ENCODE measurements around the gene SPATA6L.

The SPATA6L gene

GRCh38 chr9:4674783-4675182 is 8.5 kb upstream of the SPATA6L start:
- no peaks in the 10 kb centered on the region for H3K27me3 ChIP-seq (replicated peaks; ENCODE audit: control insufficient read depth, insufficient read depth, low read length)
- no peak for TF ChIP-seq CTCF (IDR thresholded peaks at IDR 0.05; ENCODE audit: insufficient read depth, low read length, poor library complexity, severe bottlenecking)
- no peak for DNase-seq (ENCODE audit: extremely low read depth, insufficient read length)
- H3K4me3 ChIP-seq (replicated peaks; ENCODE audit: low read depth, low read length): no peak overlapping the region
- H3K36me3 ChIP-seq (ENCODE audit: control insufficient read depth, insufficient read depth, low read length): no peaks in the 10 kb centered on the region

- DNase-seq (ENCODE audit: extremely low read depth, insufficient read length): no peak
- TF ChIP-seq CTCF (IDR thresholded peaks at IDR 0.05; ENCODE audit: insufficient read depth, low read length, poor library complexity, severe bottlenecking): no peak
Measured at GRCh38 chr9:4671737-4672136, 5.5 kb upstream of the SPATA6L start.

GRCh38 chr9:4670591-4670990 is 4.3 kb upstream of the SPATA6L start:
- Histone ChIP-seq H3K36me3 (ENCODE audit: control insufficient read depth, insufficient read depth, low read length) (no peaks in the 10 kb centered on the region), H3K4me3 (replicated peaks; ENCODE audit: low read depth, low read length) (no peak overlapping the region), H3K27me3 (replicated peaks; ENCODE audit: control insufficient read depth, insufficient read depth, low read length) (no peaks in the 10 kb centered on the region)
- no peak for DNase-seq (ENCODE audit: extremely low read depth, insufficient read length)
- TF ChIP-seq CTCF (IDR thresholded peaks at IDR 0.05; ENCODE audit: insufficient read depth, low read length, poor library complexity, severe bottlenecking): no peak

More at GRCh38 chr9:4671737-4672136, 5.5 kb upstream of the SPATA6L start:
- Histone ChIP-seq H3K27me3 (replicated peaks; ENCODE audit: control insufficient read depth, insufficient read depth, low read length) (no peaks in the 10 kb centered on the region), H3K4me3 (replicated peaks; ENCODE audit: low read depth, low read length) (no peak overlapping the region), H3K36me3 (ENCODE audit: control insufficient read depth, insufficient read depth, low read length) (no peaks in the 10 kb centered on the region)

GRCh38 chr9:4669890-4670289 is 3.6 kb upstream of the SPATA6L start:
- no peak for TF ChIP-seq CTCF (IDR thresholded peaks at IDR 0.05; ENCODE audit: insufficient read depth, low read length, poor library complexity, severe bottlenecking)
- Histone ChIP-seq H3K4me3 (replicated peaks; ENCODE audit: low read depth, low read length) (no peak overlapping the region), H3K36me3 (ENCODE audit: control insufficient read depth, insufficient read depth, low read length) (no peaks in the 10 kb centered on the region), H3K27me3 (replicated peaks; ENCODE audit: control insufficient read depth, insufficient read depth, low read length) (no peaks in the 10 kb centered on the region)
- DNase-seq (ENCODE audit: extremely low read depth, insufficient read length): no peak

- DNase-seq (ENCODE audit: extremely low read depth, insufficient read length): no peak
- no peak for TF ChIP-seq CTCF (IDR thresholded peaks at IDR 0.05; ENCODE audit: insufficient read depth, low read length, poor library complexity, severe bottlenecking)
- Histone ChIP-seq H3K27me3 (replicated peaks; ENCODE audit: control insufficient read depth, insufficient read depth, low read length) (no peaks in the 10 kb centered on the region), H3K36me3 (ENCODE audit: control insufficient read depth, insufficient read depth, low read length) (no peaks in the 10 kb centered on the region), H3K4me3 (replicated peaks; ENCODE audit: low read depth, low read length) (no peak overlapping the region)
Measured at GRCh38 chr9:4668604-4669003, 2.3 kb upstream of the SPATA6L start.

GRCh38 chr9:4667681-4668080 is 1.4 kb upstream of the SPATA6L start:
- no peaks in the 10 kb centered on the region for H3K27me3 ChIP-seq (replicated peaks; ENCODE audit: control insufficient read depth, insufficient read depth, low read length)
- DNase-seq (ENCODE audit: extremely low read depth, insufficient read length): no peak
- TF ChIP-seq CTCF (IDR thresholded peaks at IDR 0.05; ENCODE audit: insufficient read depth, low read length, poor library complexity, severe bottlenecking): no peak
- H3K36me3 ChIP-seq (ENCODE audit: control insufficient read depth, insufficient read depth, low read length): no peaks in the 10 kb centered on the region
- no peak overlapping the region for H3K4me3 ChIP-seq (replicated peaks; ENCODE audit: low read depth, low read length)

Measured in GM06990 (cell line).